GM10248 (cell line): ENCODE measurements around the gene ZNF320.
"Not testable (repeated sequence)": the region's sequence is repeated elsewhere in the genome, so short reads cannot be mapped to it uniquely, and the experiment has no call there.

Experiments used
- CTCF ChIA-PET: fragments of 300-600 bp; sonication (Branson Sonifier 250); formaldehyde crosslinking; extraction: SDS; loops from one replicate; lab custom pipeline; 2021; ENCODE audit warnings: antibody characterized with exemption; lab: Yijun Ruan, JAX
- POLR2A ChIA-PET: fragments of 350-650 bp; sonication (Branson Sonifier 250); formaldehyde crosslinking; extraction: SDS; loops from one replicate; lab custom pipeline; 2020; ENCODE audit warnings: antibody characterized with exemption; lab: Yijun Ruan, JAX
- DNase-seq: peaks from one replicate; pipeline ENCODE4 v3.0.0; 2012; ENCODE audit errors: extremely low spot score
- TF ChIP-seq, protein P1 (sequence below): IDR thresholded peaks from 2 replicates; pipeline ENCODE4 v1.5.1; 2012; ENCODE audit warnings: mild to moderate bottlenecking, low read depth; ENCODE audit errors: extremely low read depth, missing control alignments, control extremely low read depth

ZNF320 gene

DNA sequence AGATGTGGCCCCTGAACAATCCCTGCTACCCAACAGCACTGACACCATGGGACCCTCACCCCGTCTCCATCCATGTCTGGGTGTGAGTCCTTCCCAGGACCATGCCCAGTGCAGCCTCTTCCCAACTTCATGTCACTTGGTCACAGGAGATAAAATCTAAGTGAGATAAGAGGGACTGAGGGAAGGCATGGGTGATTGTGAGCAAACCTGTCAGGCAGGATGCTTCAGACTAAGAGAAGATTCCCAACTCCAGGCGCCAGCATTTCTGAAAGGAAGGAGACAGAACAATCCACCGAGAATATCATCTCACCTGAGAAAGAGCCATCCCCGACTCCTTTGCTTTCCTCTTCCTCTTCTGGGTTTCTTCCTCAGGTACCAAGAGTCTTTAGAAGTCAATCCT is 7.5 kb downstream of the ZNF320 start:
- CTCF ChIA-PET: no interaction called here

DNA sequence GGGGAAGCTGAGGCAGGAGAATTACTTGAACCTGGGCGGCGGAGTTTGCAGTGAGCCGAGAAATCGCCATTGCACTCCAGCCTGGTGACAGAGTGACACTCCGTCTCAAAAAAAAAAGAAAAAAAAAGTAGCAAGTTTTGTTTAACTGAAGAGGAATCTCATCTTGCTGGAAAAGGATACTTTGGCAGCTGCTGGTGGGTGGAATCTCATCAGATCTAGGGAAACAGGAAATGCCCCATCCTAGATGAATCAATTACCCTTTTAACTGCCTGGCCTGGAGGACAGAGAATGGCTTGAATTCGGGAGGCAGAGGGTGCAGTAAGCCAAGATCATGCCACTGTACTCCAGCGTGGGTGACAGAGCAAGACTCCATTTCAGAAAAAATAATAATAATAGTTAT is 8.4 kb downstream of the ZNF320 start:
- ChIA-PET CTCF (no interaction called here), POLR2A (no interaction called here)
- DNase-seq: no peak
- TF ChIP-seq, protein P1, sequence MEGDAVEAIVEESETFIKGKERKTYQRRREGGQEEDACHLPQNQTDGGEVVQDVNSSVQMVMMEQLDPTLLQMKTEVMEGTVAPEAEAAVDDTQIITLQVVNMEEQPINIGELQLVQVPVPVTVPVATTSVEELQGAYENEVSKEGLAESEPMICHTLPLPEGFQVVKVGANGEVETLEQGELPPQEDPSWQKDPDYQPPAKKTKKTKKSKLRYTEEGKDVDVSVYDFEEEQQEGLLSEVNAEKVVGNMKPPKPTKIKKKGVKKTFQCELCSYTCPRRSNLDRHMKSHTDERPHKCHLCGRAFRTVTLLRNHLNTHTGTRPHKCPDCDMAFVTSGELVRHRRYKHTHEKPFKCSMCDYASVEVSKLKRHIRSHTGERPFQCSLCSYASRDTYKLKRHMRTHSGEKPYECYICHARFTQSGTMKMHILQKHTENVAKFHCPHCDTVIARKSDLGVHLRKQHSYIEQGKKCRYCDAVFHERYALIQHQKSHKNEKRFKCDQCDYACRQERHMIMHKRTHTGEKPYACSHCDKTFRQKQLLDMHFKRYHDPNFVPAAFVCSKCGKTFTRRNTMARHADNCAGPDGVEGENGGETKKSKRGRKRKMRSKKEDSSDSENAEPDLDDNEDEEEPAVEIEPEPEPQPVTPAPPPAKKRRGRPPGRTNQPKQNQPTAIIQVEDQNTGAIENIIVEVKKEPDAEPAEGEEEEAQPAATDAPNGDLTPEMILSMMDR: no peak

More for the DNA sequence above, 7.5 kb downstream of the ZNF320 start:
- TF ChIP-seq, protein P1: no peak
- POLR2A ChIA-PET: interaction anchor here (0.6 kb wide), 1 partner anchor 52 kb away, joined by 11 read pairs; no protein-coding TSS in a partner anchor
- no peak for DNase-seq

DNA sequence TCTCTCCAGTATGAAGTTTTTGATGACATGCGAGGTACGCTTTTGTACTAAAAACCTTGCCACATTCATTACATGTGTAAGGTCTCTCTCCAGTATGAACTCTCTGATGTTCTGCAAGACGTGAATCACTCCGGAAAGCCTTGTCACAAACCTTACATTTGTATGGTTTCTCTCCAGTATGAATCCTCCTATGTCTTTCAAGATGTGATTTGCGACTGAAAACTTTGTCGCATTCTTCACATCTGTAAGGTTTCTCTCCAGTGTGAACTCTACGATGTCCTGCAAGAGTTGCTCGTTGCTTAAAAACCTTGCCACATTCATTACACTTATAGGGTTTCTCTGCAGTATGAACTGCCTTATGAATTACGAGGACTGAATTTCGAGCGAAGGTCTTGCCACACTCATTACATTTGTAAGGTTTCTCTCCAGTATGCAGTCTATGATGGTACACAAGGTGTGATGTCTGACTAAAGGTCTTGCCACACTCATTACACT is 16.5 kb downstream of the ZNF320 start:
- ChIA-PET CTCF (no interaction called here), POLR2A (no interaction called here)
- no peak for DNase-seq
- TF ChIP-seq, protein P1: no peak

DNA sequence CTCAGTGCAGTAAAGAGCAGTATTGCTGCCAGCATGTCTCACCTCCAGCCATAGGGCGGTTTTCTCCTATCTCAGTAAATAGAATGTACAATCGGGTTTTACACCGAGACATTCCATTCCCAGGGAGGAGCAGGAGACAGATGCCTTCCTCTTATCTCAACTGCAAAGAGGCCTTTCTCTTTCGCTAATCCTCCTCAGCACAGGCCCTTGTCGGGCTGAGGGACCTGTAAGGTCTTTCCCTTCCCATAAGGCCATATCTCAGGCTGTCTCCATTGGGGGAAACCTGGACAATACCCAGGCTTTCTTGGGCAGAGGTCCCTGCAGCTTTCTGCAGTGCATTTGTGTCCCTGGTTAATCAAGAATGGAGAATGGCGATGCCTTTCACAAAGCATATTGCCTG is 24.4 kb downstream of the ZNF320 start:
- DNase-seq, CTCF ChIA-PET, POLR2A ChIA-PET: not testable (repeated sequence)

DNA sequence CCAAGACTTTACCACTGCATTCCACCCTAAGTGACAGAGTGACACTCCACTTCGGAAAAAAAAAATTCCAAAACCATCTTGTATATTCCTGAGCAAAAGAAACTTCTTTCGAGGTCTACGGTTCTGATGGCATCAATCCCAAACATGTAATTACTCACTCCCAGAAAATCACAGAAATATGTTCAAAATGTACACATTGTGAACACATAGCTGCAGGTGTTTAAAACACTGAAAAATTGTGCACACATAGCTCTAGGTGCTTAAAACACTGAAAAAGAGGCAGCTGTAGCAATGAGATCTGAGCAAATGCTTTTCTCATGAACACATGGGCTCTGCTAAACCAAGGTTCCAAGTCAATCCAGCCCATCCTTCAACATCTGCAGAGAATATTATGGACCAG is 26.0 kb downstream of the ZNF320 start:
- ChIA-PET CTCF (no interaction called here), POLR2A (no interaction called here)
- TF ChIP-seq, protein P1: no peak
- DNase-seq: no peak

DNA sequence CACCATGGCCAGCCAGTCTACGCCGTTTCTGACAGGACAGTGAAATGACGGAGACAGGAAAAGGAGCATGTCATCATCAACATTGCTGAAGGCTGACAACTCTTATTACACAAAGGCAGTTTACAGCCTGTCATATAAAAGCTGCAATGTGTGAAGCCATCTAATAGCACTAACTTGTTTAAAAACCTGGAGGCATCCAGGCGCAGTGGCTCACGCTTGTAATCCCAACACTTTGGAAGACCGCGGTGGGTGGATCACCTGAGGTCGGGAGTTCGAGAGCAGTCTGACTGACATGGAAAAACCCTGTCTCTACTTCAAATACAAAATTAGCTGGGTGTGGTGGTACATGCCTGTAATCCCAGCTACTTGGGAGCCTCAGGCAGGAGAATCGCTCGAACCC is 29.4 kb downstream of the ZNF320 start:
- POLR2A ChIA-PET, CTCF ChIA-PET: not testable (repeated sequence)

DNA sequence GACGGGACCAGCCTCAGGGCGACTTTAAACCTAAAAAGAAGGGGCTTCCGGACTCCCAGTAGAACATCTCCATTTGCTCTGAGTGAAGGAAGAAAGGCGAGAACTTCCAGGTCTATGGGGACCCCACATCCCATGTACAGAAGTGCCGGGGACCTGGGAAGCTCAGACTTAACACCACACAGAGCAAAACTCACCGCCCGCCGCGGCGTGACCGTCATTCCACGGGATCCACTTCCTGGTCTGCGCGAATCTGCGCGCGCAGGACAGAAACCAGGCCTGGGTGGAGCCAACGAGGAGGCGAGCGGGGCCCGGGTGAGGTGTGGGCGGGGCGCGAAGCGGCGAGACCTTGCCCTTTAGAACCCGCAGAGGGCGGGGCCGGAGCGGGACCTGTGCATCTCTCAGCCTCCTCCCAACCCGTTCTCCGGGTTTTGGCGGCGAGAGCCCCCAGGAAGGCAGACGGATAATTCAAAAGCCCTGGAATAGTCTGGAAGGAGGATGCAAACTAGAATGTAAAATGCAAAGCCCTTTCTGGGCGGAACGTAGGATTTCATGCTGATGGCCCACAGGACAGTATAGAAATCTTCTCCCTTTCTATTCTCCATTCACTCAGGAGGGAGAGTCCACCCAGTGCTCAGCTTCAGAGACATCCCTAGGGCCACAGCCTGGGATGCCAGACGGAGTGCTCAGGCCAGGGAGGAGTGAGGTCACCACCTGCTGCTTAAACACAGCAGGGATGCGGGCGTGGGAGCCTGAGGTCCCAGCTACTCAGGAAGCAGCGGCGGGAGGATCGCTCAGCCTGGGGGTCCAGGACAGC is 39.9 kb downstream of the ZNF320 start, which contains the start of gene ZNF468:
ZNF468 (minus strand) TSS at position 242 of the 814 bp plus-strand sequence. CDS start 3,347 bp downstream, outside the sequence.
- peak; percentile 65 for DNase-seq
- POLR2A ChIA-PET, CTCF ChIA-PET: not testable (repeated sequence)

More for the DNA sequence above, 29.4 kb downstream of the ZNF320 start:
- not testable (repeated sequence) for DNase-seq

DNA sequence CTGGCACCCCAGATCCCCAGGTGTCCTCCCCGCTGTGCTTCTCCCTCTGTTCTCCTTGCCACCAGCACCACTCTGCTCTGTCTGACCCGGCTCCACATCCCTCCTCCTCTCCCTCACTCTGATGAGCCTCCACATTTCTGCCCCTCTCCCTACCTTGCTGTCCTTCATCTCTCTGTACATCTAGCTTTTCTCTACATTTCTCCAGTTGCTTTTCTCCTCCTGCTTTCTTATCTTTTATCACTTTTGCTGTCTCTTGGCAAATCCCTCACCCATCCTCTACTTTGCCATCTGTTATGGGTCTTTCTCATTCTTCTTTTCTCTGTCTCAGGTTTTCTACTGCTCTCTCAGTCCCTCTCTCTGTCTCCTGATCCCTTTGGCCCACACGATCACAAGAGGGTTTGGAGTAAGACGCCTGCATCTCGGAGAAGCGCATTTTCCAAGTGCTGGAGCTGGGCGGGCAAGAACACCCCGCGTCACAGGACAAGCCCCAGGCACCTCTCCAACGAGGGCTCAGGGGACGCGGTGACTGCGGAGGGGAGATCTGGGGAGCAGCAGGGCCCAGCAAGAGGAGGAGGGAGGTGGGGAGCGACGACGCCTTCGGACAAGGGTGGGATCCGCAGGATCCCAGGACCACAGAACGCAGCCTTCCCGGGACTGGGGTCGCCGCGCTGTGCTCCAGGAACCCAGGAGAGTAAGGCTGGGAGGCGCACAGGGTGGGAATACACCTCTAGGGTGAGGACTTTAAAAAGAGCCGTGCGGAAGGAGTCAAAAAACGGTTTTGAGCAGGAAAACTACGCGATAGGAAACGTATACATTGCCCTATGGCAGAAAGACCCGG is 40.7 kb downstream of the ZNF320 start:
- CTCF ChIA-PET, POLR2A ChIA-PET: not testable (repeated sequence)
- DNase-seq: peak; percentile 9
